ENCODE measurements around the gene ARSG. TPM values are rescaled to one million over a fixed set of nuclear protein-coding genes. Genes with fewer than 3 reads are reported as not detected.

Gene ARSG
- total RNA-seq, 1 donor from 2014 or later, result 6.2 TPM

DNA sequence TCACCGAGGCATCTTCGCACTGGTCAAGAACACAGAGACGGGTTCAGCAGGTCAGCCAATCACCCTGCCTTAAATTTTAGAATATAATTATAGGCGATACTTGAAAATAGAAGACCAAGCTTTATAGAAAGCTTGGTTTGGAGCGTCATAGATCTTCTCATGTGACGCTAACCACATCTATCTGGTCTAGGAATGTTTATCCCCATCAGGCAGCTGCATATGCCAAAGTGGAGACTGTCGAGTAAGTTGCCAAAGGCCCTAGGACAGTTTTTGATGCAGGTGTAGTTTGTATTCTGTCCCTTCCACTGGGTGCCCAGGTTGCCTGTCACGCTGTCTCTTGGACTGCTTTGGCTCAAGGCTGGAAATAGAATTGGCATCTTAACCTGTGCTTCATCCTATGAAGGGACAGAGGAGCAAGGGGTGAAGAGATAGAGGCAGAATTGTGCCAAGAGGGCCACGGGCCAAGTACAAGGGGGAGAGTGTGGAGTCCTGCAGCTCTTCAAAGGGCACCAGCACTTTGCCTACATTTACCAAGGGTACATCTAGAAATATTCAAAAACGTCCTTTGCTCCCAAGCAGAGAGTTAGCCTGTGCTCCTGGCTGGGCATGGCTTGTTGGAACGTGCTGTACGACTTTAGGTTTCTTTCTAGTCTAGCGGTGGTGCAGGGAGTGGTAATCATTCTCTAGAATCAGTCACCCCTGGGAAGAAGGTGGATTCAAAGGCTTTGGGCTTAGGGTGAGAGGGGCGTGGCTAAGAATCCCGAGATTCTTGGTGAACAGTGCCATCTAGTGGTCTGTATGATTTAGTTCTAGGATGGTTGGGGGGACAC, 171.3 kb downstream of the ARSG start:
- no peaks in the 10 kb centered on the region for H3K9me3 Mint-ChIP-seq
- TF ChIP-seq, protein P1, sequence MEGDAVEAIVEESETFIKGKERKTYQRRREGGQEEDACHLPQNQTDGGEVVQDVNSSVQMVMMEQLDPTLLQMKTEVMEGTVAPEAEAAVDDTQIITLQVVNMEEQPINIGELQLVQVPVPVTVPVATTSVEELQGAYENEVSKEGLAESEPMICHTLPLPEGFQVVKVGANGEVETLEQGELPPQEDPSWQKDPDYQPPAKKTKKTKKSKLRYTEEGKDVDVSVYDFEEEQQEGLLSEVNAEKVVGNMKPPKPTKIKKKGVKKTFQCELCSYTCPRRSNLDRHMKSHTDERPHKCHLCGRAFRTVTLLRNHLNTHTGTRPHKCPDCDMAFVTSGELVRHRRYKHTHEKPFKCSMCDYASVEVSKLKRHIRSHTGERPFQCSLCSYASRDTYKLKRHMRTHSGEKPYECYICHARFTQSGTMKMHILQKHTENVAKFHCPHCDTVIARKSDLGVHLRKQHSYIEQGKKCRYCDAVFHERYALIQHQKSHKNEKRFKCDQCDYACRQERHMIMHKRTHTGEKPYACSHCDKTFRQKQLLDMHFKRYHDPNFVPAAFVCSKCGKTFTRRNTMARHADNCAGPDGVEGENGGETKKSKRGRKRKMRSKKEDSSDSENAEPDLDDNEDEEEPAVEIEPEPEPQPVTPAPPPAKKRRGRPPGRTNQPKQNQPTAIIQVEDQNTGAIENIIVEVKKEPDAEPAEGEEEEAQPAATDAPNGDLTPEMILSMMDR (conservative IDR thresholded peaks at IDR 0.05), result peak; percentile 83
- H3K27me3 Mint-ChIP-seq (ENCODE audit: low read depth), result peaks cover 33% of the 10 kb centered on the region
- H3K4me3 Mint-ChIP-seq, result no peak overlapping the region
- H3K27ac Mint-ChIP-seq (ENCODE audit: unreplicated experiment), result no peak overlapping the region
- H3K4me1 Mint-ChIP-seq, result peaks cover 20% of the 10 kb centered on the region
- H3K36me3 Mint-ChIP-seq (ENCODE audit: low read depth), result no peaks in the 10 kb centered on the region
- peak; percentile 60 for DNase-seq (ENCODE audit: low read depth, low spot score)

DNA sequence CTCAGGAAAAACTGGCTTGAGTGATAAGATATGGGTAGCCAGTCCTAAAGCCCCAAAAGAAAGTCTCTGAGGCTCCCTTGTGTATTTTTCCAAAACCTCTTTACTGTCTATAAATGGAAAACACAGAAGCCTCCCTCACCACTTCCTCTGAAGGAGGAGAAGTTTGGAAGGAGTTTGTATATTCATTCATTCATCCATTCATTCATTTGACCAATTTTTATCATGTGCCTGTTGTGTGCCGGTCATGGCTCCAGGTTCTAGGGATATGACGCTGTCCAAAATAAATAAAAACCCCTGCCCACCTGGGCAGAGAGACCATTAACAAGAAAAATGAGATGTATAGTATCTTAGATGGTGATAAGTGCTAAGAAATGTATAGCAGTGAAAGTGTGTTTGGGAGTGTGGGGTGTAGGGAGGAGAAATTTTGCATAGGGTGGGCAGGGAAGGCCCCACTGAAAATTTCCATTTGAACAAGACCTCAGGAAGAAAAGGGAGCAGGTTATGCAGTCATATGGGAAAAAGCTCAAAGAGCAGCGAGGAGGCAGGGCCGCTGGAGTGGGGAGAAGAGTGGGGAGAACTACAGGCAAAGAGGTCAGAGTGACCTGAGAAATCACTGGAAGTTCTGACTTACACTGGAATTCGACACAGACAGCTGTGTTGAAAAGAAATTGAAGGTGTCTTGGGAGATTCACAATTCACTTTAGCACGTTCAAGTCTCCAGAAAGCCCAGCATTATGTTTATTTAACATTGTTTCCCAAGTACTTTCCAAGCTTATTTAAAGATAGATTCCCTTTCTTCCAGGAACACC, 172.1 kb downstream of the ARSG start:
- Mint-ChIP-seq H3K4me1 (peaks cover 17% of the 10 kb centered on the region), H3K36me3 (ENCODE audit: low read depth) (no peaks in the 10 kb centered on the region), H3K4me3 (no peak overlapping the region), H3K9me3 (no peaks in the 10 kb centered on the region), H3K27me3 (ENCODE audit: low read depth) (peaks cover 24% of the 10 kb centered on the region), H3K27ac (ENCODE audit: unreplicated experiment) (no peak overlapping the region)
- DNase-seq (ENCODE audit: low read depth, low spot score), result no peak
- TF ChIP-seq, protein P1 (conservative IDR thresholded peaks at IDR 0.05), result peak; percentile 2

DNA sequence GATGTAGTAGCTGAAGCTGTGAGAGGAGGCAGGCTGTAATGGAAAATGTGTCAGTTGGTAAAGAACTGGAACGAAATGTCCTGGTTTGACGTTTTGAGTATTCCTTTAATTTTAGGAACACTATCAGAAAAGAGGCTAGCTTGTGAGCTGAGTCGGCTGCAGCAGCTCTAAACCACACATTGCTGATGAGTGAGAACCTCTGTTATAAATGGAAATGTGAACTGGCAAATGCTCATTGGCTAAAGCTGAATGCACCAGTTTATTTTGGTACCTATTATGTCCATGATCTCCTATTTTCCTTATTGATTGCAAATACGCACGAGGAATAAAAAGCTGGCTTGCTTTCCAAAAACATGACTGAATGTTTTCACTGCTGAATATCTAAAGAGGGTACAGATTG, 177.0 kb downstream of the ARSG start:
- H3K4me1 Mint-ChIP-seq, result peaks cover 21% of the 10 kb centered on the region
- no peaks in the 10 kb centered on the region for H3K27me3 Mint-ChIP-seq (ENCODE audit: low read depth)
- no peak for DNase-seq (ENCODE audit: low read depth, low spot score)
- H3K27ac Mint-ChIP-seq (ENCODE audit: unreplicated experiment), result no peak overlapping the region
- no peaks in the 10 kb centered on the region for H3K36me3 Mint-ChIP-seq (ENCODE audit: low read depth)
- TF ChIP-seq, protein P1 (conservative IDR thresholded peaks at IDR 0.05), result no peak
- no peak overlapping the region for H3K4me3 Mint-ChIP-seq
- H3K9me3 Mint-ChIP-seq, result no peaks in the 10 kb centered on the region

- Mint-ChIP-seq H3K27me3 (ENCODE audit: low read depth) (no peaks in the 10 kb centered on the region), H3K9me3 (no peaks in the 10 kb centered on the region), H3K4me1 (peaks cover 21% of the 10 kb centered on the region), H3K4me3 (no peak overlapping the region), H3K36me3 (ENCODE audit: low read depth) (no peaks in the 10 kb centered on the region), H3K27ac (ENCODE audit: unreplicated experiment) (no peak overlapping the region)
- TF ChIP-seq, protein P1 (conservative IDR thresholded peaks at IDR 0.05), result no peak
- no peak for DNase-seq (ENCODE audit: low read depth, low spot score)
Measured at GRCh38 chr17:68468788-68469187, 177.5 kb downstream of the ARSG start.

Small RNA genes lying within 50 kb of the gene (microRNA-seq; reads per million reads assigned to microRNA genes)
- gene MIR635, result not detected

Other genes with a start within 250 kb of the ARSG start
- 85.1 and 87.5 TPM in 2 replicates for gene AMZ2, start 43.5 kb upstream of the ARSG start, total RNA-seq
- 0.23 and 0.66 TPM in 2 replicates for gene SLC16A6, start 368 bp upstream of the ARSG start, total RNA-seq
- gene WIPI1, start 166.0 kb downstream of the ARSG start, total RNA-seq, result 14.1 and 15.6 TPM in 2 replicates
- gene PRKAR1A, start 220.9 kb downstream of the ARSG start, total RNA-seq, result 250 and 258 TPM in 2 replicates

Measured in neural crest cell (in vitro differentiated cells).